SK-MEL-5 (cell line): ENCODE data around the gene RABL6. TPM values are rescaled to one million over a fixed set of nuclear protein-coding genes. Genes with fewer than 3 reads are reported as not detected.
"Not testable (repeated sequence)": the region's sequence is repeated elsewhere in the genome, so short reads cannot be mapped to it uniquely, and the experiment has no call there.

ENCODE experiments used
- DNase-seq: peaks from one replicate; pipeline ENCODE4 v3.0.0-alpha.2; 2016; ENCODE audit warnings: low read depth, low spot score
- in situ Hi-C: cut with HindIII; loops from 2 replicates; pipeline ENCODE4 v1.10.0; 2016; ENCODE audit warnings: low sequenced_read_pairs, high pct_unique_total_duplicates, low pct_unique_long_range_greater_than_20kb
- total RNA-seq: library from RNA; depleted of rRNA; stranded (reverse); fragments of >200 nt; shearing (Covaris generic); gene quantifications from 2 replicates; pipeline ENCODE4 v1.2.3, GENCODE V29; 2014

The RABL6 gene
- total RNA-seq, 1 experiment from 2014 or later, result 57.4 TPM

DNA sequence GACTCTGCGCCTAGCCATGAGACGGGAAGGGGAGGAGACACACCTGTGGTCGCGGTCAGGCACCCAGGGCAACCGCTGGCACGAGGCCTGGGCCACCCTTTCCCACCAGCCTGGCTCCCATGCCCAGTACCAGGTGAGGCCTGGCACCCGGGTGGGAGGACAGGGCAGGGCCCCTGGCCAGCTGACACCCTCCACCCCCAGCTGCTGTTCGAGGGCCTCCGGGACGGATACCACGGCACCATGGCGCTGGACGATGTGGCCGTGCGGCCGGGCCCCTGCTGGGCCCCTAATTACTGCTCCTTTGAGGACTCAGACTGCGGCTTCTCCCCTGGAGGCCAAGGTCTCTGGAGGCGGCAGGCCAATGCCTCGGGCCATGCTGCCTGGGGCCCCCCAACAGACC lies 49.4 kb downstream of the RABL6 start:
- DNase-seq, result no peak
- in situ Hi-C loops, result no loop called here

DNA sequence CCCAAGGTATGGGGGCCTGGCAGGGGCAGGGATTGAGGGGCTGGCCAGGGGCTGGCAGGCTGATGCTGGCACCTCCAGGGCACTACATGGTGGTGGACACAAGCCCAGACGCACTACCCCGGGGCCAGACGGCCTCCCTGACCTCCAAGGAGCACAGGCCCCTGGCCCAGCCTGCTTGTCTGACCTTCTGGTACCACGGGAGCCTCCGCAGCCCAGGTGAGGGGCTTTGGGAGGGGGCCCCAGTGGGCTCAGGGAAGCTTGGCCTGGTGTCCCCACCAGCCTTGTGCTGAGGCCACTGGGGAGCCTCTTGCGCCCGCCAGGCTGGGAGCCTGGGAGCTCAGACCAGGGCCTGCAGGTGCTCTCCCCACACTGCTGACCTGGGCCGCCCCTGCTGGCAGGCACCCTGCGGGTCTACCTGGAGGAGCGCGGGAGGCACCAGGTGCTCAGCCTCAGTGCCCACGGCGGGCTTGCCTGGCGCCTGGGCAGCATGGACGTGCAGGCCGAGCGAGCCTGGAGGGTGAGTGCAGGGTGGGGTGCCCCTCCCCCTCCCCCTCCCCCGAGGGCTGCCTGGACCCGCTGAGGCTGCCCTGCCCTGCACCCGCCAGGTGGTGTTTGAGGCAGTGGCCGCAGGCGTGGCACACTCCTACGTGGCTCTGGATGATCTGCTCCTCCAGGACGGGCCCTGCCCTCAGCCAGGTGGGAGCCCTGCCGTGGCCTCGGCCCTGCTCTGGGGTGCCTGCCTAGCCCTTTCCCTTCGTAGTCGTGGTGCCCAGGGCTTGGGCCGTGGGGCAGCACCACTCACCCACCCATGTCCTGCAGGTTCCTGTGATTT lies 50.0 kb downstream of the RABL6 start:
- in situ Hi-C loops, result no loop called here
- no peak for DNase-seq

DNA sequence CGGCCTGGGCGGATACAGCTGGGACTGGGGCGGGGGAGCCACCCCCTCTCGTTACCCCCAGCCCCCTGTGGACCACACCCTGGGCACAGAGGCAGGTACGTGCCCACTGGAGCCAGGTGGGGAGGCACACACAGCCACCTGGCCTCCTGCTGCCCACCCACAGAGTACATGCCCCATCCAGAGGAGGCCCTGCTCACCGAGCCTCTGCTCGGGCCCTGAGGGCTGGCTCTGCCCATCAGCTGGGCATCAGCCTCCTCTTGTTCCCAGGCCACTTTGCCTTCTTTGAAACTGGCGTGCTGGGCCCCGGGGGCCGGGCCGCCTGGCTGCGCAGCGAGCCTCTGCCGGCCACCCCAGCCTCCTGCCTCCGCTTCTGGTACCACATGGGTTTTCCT lies 50.7 kb downstream of the RABL6 start:
- in situ Hi-C loops, result no loop called here
- DNase-seq, result no peak

DNA sequence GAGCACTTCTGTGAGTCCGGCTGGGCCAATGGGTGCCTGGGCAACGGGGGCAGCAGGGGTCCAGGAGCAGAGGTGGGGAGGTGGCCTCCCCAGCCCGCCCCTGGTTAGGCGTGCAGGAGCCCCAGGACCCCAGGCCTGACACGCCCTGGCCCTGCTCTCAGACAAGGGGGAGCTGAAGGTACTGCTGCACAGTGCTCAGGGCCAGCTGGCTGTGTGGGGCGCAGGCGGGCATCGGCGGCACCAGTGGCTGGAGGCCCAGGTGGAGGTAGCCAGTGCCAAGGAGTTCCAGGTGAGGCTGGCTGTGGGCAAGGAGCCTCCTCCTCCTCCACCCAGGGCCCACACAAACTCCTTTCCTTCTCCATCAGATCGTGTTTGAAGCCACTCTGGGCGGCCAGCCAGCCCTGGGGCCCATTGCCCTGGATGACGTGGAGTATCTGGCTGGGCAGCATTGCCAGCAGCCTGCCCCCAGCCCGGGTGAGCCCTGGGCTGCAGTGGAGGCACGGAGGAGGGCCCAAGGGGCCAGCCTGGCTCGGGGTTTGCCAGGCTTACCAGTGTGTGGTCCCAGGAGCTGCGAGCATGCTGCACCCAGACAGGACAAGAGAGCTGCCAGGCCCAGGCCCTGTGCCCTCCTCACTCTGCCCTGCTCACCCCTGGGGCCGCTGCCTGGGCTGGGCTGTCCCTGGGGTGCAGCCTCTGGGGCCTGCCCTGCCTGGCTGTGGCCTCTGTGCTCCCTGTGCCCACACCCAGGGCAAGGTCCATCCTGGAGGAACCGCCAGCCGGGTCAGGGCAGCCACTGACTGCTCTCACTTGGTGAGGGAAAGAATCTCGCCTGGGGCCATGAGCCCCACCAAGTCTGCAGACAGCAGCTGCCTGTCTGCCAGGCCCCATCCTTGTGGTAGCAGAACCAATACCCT lies 51.4 kb downstream of the RABL6 start:
- in situ Hi-C loops, result no loop called here
- no peak for DNase-seq

DNA sequence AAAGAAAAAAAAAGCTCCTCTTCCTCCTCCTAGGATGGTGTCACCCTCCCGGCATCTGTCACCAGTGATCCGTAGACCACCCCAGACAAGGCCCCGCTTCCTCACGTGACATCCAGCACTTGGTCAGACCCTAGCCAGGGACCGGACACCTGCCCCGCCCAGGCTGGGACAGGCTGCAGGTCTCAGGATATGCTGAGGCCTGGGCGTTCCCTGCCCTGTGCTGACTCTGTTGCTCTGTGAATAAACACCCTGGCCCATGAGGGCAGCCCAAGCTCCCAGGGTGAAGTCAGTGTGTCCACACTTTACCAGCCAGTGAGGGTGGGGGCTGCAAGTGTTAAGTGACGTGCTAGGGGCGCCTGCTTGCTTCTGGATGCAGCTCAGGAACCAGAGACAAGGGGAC lies 52.8 kb downstream of the RABL6 start:
- DNase-seq, result no peak
- in situ Hi-C loops, result no loop called here

DNA sequence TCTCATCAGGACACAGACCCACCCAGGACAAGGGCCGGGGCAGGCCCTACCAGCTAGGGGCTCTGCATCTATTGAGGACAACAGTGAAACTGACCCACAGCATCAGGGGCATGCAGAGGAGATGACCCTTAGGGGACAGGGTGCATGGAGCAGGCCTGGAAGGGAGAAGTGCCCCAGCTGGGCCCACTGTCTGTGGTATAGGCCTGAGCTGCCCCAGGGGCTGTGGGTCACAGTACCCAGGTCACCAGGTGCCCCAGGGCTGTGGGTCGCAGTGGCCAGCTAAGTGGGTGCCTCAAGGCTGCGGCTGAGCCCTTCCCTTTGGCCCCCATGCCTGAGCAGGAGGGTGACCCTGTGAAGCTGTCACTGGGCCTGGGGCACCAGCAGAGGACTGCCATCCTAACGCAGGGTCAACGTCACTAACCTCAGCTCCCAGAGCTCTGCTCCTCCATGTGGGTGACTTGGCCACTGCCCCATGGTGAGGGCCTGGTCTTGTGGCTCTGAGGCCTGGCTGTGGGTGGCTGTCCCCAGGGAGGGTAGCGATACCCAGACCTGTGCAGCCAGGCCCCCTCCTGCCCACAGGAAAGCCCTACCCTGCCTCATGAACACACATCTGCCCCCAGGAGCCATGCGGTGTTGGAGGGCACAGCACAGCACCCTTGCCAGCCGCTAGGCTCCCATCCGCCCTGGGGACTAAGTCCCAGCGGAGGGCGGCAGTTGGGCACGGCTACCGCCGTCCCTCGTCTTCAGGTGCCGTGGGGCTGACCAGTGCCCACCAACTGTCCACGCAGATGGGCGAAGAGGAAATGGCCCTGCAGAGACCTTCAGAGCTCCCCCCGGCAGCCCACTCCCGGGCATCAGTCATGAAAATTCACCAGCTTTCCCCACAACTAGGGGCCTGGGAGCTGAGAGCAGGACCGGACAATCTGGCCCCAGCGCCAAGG lies 53.5 kb downstream of the RABL6 start:
- in situ Hi-C loops, result no loop called here
- DNase-seq, result no peak

DNA sequence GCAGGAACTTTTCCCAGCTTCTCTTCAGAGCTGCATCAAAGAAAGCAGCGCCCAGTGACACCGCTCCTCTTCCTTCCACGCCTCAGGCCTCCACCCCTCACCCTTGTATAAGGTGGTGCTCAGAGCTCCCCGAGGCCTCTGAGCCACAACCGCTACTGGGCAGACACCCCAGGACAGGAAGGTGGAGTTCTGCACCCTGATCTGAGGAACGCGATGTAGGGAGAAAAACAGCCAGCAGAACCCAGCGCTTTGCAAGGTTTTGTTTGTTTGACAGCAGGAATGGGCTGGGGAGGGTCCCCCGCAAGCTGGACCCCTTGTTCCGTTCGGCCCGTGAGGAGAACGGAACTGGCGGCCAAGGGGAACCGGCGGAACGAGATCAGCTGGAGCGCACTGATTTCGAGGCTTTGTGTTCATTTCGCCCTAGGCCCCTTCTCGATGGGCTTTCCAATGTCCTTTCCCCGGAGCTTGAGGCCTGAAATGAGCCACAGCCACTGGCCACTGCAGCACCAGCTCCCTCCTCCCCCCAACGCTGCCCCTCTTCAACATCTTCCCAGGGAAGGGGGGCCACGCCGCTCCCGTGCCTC lies 54.2 kb downstream of the RABL6 start:
- in situ Hi-C loops, result no loop called here
- no peak for DNase-seq

DNA sequence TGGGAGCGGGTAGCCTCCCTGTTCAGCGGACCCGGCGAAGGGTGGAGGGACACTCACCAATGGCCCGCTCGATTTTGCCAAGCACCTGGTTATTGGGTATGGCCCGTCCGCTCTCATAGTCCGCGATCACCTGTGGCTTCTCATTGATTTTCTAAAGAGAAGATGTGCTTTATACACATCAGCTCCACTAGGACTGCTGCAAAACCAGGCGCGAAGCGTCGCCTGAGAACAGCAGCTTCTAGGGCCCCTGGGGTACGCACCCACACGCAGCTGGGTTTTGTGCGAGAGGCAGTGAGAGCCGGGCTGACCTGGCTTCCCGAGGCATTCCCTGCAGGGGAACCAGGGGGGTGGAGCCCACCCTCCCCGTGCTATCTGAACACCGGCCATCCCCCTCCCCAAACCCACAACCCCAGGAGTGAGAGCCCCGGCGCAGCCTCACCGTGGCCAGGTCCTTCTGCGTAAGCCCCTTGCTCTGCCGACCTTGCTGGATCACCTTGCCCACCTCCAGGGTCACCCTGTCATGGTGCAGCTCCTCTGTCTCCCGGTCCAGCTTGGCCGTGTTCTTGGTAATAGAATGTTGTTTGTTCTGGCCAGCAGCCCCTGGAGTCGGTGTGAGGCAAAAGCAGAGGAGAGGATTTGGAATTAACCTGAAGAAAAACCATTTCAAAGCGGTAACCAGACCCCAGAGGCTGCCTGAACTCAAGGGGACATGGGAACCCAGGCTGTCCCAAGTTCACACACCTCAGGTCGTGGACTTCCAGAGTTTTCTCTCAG lies 55.3 kb downstream of the RABL6 start:
- no peak for DNase-seq
- in situ Hi-C loops, result no loop called here

DNA sequence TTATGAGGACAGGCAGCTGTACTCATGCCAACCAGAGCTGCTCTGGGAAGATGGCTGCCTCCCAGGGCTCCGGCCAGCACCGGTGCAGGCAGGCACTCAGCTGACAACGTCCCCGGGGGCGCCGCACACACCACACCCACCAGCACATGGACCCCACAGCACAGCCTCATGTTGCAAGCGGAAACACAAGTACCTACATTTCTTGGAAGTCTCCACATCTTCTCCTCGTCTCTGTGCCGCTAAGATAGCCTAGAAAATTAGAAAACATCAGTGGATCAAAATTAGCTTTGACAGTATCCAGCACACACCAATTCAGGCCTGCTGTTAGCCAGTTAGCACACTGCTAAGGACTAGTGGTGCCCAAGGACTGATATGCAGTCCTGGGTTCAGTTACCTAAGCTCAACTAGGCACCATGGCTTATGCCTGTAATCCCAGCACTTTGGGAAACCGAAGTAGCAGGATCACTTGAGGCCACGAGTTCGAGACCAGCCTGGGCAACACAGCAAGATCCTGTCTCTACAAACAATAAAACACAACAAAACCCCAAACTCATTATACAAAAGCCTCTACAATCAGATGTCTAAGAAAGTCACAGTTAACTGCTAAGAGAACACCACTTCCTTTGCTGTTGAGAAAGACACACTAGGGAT lies 56.0 kb downstream of the RABL6 start:
- no peak for DNase-seq
- in situ Hi-C loops, result no loop called here

DNA sequence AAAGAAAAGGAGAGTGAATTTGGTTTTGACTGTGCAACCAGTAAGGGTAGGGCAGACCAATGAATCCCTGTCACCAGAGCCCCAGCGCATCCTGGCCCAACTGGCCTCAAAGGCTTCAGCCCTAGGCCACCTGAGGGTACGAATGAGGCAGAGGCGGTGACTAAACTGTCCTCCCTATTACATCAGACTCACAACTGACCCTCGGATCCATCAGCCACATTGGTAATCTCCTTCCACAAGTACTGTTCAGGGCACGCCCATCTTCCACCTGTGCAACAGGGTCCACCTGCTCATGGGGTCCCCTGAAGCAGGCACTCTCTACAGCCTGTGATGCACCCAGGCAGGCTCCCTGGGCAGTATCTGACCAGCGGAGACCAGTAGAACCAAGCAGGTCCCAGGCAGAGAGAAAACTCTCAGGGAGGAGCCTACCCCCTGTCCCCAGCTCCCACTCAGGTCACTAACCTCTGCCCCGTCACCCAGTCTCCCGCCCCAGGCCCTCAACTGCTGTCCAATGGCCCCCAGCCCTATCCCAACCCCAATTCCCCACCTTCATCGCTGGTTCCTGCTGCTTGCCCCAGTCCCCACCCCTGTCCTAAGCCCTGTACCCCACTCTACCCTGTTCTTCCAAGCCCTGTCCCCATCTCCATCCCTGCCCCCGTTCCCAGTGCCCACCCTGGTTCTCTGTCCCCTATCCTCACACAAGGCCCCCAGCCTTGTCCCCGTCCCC lies 57.5 kb downstream of the RABL6 start:
- in situ Hi-C loops, result no loop called here
- DNase-seq, result no peak

DNA sequence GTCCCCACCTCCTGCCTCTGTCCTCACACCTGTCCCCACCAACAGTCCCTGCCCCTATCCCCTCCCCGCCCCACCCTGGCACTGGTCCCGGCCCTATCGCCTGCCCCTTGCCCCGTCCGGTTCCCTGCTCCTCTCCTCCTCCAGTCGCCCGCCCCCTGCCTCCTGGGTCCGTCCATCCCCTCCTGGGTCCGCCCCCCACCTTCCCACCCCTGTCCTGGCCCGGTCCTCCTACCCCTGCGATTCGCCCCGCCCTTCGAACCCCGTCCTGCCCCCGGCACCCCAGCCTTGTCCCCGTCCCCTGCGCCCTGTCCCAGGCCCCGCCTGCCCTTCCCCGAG lies 58.0 kb downstream of the RABL6 start:
- DNase-seq, result no peak
- in situ Hi-C loops, result no loop called here

DNA sequence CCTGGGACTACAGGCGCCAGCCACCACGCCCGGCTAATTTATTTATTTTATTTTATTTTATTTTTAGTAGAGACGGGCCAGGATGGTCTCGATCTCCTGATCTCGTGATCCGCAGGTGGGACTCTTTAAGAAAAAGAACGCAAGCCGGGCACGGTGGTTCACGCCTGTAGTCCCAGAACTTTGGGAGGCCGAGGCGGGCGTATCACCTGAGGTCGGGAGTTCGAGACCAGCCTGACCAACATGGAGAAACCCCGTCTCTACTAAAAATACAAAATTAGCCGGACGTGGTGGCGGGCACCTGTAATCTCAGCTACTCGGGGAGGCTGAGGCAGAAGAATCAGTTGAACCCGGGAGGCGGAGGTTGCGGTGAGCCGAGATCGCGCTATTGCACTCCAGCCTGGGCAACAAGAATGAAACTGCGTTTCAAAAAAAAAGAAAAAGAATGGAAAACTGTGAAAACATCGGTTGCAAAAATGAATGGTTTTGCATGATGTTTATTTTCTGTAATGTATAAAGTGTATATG lies 59.2 kb downstream of the RABL6 start:
- in situ Hi-C loops, result not testable (repeated sequence)

DNA sequence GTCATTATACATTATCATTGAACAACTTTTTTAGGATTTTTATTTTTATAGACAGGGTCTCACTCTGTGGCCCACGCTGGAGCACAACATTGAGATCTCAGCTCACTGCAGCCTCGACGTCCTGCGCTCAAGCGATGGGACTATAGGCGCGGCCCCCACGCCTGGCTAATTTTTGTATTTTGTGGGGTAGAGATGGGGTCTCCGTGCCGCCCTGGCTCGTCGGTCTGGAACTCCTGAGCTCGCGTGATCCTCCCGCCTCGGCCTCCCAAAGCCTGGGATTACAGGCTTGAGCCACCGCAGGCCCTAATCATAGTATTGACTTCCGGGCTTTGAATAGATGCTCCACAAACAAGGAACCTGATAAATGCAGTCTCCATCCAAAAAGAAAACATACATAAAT lies 59.7 kb downstream of the RABL6 start:
- in situ Hi-C loops, result no loop called here
- no peak for DNase-seq

More for the DNA sequence above, 59.2 kb downstream of the RABL6 start:
- not testable (repeated sequence) for DNase-seq

DNA sequence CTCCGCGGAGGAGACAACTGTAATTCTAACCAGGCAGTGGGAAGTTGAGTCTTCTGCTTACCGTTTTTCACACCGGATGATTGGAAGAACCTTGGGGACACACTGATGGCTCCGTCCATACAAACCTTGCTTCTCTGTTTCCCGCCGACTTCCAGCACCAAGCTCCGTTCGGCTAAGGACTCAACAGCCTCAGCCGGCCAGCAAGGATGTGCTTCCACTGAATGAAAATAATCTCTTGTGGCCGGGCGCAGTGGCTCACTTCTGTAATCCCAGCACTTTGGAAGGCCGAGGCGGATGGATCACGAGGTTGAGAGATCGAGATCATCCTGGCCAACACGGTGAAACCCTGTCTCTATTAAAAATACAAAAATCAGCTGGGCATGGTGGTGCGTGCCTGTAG lies 60.2 kb downstream of the RABL6 start:
- in situ Hi-C loops, result no loop called here
- no peak for DNase-seq

DNA sequence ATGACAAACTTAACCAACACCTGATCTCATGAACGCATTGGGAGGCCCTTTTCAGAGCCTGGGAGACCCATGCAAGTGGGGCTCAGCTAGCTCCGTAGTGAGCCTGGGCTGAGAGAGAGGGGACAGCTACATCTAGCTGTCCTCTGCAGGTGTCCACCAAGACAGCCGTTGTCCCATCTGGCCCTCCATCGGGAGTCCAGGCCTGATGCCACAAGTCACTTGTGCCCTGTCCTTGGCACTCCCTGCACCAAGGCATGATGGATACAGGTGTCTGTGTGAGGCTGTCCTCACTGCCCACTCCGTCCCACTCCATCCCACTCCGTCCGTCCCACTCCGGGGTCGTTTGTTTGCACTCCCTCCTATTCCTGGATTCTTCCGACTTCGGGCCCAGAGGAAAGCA lies 60.9 kb downstream of the RABL6 start:
- in situ Hi-C loops, result no loop called here
- DNase-seq, result no peak

DNA sequence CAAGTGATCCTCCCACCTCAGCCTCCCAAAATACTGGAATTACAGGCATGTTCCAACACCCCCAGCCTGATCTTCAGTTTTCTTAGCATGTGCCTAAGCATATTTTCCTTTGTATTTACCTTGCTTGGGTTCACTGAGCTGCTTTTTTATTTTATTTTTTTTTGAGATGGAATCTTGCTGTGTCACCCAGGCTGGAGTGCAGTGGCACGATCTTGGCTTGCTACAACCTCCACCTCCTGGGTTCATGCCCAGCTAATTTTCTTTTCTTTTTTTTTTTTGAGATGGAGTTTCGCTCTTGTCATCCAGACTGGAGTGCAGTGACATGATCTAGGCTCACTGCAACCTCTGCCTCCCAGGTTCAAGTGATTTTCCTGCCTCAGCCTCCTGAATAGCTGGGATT lies 61.9 kb downstream of the RABL6 start:
- DNase-seq, in situ Hi-C loops: not testable (repeated sequence)
